Measurements from ENCODE around the gene CMPK1.

GRCh38 chr1:47388891-47389238 is 55.3 kb downstream of the CMPK1 start:
- TF ChIP-seq, protein P1, sequence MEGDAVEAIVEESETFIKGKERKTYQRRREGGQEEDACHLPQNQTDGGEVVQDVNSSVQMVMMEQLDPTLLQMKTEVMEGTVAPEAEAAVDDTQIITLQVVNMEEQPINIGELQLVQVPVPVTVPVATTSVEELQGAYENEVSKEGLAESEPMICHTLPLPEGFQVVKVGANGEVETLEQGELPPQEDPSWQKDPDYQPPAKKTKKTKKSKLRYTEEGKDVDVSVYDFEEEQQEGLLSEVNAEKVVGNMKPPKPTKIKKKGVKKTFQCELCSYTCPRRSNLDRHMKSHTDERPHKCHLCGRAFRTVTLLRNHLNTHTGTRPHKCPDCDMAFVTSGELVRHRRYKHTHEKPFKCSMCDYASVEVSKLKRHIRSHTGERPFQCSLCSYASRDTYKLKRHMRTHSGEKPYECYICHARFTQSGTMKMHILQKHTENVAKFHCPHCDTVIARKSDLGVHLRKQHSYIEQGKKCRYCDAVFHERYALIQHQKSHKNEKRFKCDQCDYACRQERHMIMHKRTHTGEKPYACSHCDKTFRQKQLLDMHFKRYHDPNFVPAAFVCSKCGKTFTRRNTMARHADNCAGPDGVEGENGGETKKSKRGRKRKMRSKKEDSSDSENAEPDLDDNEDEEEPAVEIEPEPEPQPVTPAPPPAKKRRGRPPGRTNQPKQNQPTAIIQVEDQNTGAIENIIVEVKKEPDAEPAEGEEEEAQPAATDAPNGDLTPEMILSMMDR (conservative IDR thresholded peaks at IDR 0.05 in 1 of 2, IDR thresholded peaks at IDR 0.05 in 1 of 2; ENCODE audit: low read depth in 1 of 2, low read length in 2 of 2): peak; percentile 76 to 83
- no peak for TF ChIP-seq EZH2 (IDR thresholded peaks at IDR 0.05; ENCODE audit: low read length, missing control alignments)
